ENCODE results near the gene TTPAL. TPM values are rescaled to one million over a fixed set of nuclear protein-coding genes. Genes with fewer than 3 reads are reported as not detected.

TTPAL gene
- total RNA-seq, 1 experiment from 2014 or later, result 10.3 TPM

DNA sequence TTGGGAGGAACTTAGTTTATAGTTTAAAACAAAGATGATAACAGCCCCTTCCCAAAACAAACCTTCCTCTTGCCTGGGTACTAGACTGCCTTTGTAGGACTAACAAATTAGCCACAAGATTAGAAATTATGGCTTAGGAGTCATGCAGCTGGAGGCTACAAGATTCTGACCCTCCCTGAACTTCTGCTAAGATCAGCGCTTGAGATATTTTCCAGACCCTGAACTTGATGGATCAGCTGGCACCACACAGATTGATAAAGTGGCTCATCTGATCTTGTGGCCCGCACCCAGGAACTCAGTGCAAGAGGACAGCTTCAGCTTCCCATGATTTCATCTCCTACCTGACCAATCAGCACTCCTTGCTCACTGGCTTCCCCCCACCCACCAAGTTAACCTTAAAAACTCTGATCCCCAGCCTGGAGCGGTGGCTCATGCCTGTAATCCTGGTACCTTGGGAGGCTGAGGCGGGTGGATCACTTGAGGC is 52.1 kb downstream of the TTPAL start:
- ATAC-seq, result no peak
- H3K36me3 Mint-ChIP-seq, result no peaks in the 10 kb centered on the region; the same call in 1 of the 2 replicates
- no peak overlapping the region for H3K4me3 Mint-ChIP-seq
- ChIA-PET POLR2A (no interaction called here), CTCF (no interaction called here)
- no peak overlapping the region; the same call in 1 of the 2 replicates for H3K27ac Mint-ChIP-seq
- DNase-seq (ENCODE audit: low spot score), result no peak
- peaks cover 4% of the 10 kb centered on the region for H3K9me3 Mint-ChIP-seq
- H3K4me1 Mint-ChIP-seq, result peaks cover 46% of the 10 kb centered on the region
- no peaks in the 10 kb centered on the region for H3K27me3 Mint-ChIP-seq (ENCODE audit: low read depth)
- TF ChIP-seq, protein P1, sequence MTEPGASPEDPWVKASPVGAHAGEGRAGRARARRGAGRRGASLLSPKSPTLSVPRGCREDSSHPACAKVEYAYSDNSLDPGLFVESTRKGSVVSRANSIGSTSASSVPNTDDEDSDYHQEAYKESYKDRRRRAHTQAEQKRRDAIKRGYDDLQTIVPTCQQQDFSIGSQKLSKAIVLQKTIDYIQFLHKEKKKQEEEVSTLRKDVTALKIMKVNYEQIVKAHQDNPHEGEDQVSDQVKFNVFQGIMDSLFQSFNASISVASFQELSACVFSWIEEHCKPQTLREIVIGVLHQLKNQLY (CRISPR knock-in tag; IDR thresholded peaks at IDR 0.05), result no peak
- TF ChIP-seq ZNF263 (CRISPR knock-in tag; IDR thresholded peaks at IDR 0.05; ENCODE audit: low read depth) (no peak), NFYB (CRISPR knock-in tag; conservative IDR thresholded peaks at IDR 0.05; ENCODE audit: low read depth) (0 out of 2 replicates have a peak, but pooled peaks have one; percentile 12)
- TF ChIP-seq, protein P2, sequence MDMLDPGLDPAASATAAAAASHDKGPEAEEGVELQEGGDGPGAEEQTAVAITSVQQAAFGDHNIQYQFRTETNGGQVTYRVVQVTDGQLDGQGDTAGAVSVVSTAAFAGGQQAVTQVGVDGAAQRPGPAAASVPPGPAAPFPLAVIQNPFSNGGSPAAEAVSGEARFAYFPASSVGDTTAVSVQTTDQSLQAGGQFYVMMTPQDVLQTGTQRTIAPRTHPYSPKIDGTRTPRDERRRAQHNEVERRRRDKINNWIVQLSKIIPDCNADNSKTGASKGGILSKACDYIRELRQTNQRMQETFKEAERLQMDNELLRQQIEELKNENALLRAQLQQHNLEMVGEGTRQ (CRISPR knock-in tag; IDR thresholded peaks at IDR 0.05), result no peak

DNA sequence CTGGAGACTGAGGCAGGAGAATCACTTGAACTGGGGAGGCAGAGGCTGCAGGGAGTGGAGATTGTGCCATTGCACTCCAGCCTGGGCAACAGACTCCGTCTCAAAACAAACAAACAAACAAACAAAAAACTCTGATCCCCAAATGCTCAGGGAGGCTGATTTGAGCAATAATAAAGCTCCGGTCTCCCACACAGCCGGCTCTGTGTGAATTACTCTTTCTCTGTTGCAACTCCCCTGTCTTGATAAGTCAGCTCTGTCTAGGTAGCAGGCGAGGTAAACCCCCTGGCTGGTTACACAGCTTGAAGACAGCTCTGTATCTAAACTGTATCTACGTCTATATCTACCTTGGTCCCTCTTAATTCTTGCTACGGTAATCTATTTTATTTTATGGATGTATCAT is 52.6 kb downstream of the TTPAL start:
- ATAC-seq (no peak), DNase-seq (ENCODE audit: low spot score) (no peak)
- peak overlapping the region; percentile 32; the same call in 1 of the 2 replicates for H3K27ac Mint-ChIP-seq
- no peaks in the 10 kb centered on the region for H3K27me3 Mint-ChIP-seq (ENCODE audit: low read depth)
- CTCF ChIA-PET, result no interaction called here
- no peak overlapping the region for H3K4me3 Mint-ChIP-seq
- peaks cover 4% of the 10 kb centered on the region for H3K9me3 Mint-ChIP-seq
- H3K36me3 Mint-ChIP-seq, result no peaks in the 10 kb centered on the region; the same call in 1 of the 2 replicates
- TF ChIP-seq TCF7 (CRISPR knock-in tag; IDR thresholded peaks at IDR 0.05; ENCODE audit: low read depth), result no peak
- TF ChIP-seq, protein P2 (CRISPR knock-in tag; IDR thresholded peaks at IDR 0.05), result no peak
- POLR2A ChIA-PET, result no interaction called here
- H3K4me1 Mint-ChIP-seq, result peaks cover 41% of the 10 kb centered on the region

DNA sequence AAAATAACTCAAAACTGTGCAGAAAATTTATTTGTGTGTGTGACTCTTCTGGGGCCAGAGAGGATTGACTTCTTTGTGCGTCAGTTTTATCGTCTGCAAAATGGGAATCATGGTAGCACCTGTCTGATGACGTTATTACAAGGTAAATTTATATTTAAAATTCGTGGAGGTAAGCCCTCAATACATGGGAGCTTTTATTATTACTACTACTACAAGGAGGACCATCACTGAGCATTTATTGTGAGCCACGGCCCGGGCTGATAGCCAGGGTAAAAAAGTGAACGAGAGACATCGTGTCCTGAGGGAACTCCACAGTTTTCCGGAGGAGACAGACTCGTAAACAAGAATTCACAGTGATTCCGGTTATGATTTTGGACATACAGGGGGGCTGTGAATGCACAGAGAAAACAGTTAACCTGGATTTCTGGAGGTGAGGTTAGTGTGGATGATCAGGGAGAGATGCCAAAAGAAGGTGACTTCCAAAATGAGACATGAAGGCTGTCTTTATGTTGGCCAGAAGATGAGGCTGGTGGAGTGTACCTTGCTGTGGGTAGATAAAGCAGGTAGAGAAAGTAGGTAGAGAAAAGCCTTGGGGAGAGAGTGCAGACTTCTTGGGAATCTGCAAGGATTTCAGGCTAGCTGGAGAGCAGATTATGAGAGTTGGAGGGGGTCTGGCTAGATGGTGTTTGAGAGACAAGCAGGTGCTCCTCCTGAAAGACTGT is 56.7 kb downstream of the TTPAL start:
- H3K4me3 Mint-ChIP-seq, result no peak overlapping the region
- H3K9me3 Mint-ChIP-seq, result no peaks in the 10 kb centered on the region
- peaks cover 10% of the 10 kb centered on the region; the same call in 1 of the 2 replicates for H3K4me1 Mint-ChIP-seq
- ATAC-seq, result no peak
- no peak for DNase-seq (ENCODE audit: low spot score)
- CTCF ChIA-PET, result no interaction called here
- POLR2A ChIA-PET, result no interaction called here
- H3K27me3 Mint-ChIP-seq (ENCODE audit: low read depth), result no peaks in the 10 kb centered on the region
- H3K36me3 Mint-ChIP-seq, result no peaks in the 10 kb centered on the region
- H3K27ac Mint-ChIP-seq, result no peak overlapping the region
- TF ChIP-seq, protein P3, sequence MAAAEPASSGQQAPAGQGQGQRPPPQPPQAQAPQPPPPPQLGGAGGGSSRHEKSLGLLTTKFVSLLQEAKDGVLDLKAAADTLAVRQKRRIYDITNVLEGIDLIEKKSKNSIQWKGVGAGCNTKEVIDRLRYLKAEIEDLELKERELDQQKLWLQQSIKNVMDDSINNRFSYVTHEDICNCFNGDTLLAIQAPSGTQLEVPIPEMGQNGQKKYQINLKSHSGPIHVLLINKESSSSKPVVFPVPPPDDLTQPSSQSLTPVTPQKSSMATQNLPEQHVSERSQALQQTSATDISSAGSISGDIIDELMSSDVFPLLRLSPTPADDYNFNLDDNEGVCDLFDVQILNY (CRISPR knock-in tag; IDR thresholded peaks at IDR 0.05), result no peak
- TF ChIP-seq ZNF121 (CRISPR knock-in tag; IDR thresholded peaks at IDR 0.05) (no peak), SP1 (CRISPR knock-in tag; conservative IDR thresholded peaks at IDR 0.05) (no peak), NFATC4 (CRISPR knock-in tag; IDR thresholded peaks at IDR 0.05) (no peak), PRRX2 (CRISPR knock-in tag; IDR thresholded peaks at IDR 0.05) (no peak), GABPB1 (CRISPR knock-in tag; IDR thresholded peaks at IDR 0.05) (no peak), CREB1 (CRISPR knock-in tag; IDR thresholded peaks at IDR 0.05) (no peak), RORB (CRISPR knock-in tag; IDR thresholded peaks at IDR 0.05) (no peak), IRF2 (CRISPR knock-in tag; IDR thresholded peaks at IDR 0.05; ENCODE audit: borderline replicate concordance, low read depth) (no peak), ZNF423 (CRISPR knock-in tag; IDR thresholded peaks at IDR 0.05) (no peak), ZBTB21 (CRISPR knock-in tag; IDR thresholded peaks at IDR 0.05; ENCODE audit: borderline replicate concordance) (no peak), ZNF317 (CRISPR knock-in tag; IDR thresholded peaks at IDR 0.05; ENCODE audit: borderline replicate concordance, low read depth) (no peak), TEAD1 (CRISPR knock-in tag; IDR thresholded peaks at IDR 0.05) (no peak)
- TF ChIP-seq, protein P4, sequence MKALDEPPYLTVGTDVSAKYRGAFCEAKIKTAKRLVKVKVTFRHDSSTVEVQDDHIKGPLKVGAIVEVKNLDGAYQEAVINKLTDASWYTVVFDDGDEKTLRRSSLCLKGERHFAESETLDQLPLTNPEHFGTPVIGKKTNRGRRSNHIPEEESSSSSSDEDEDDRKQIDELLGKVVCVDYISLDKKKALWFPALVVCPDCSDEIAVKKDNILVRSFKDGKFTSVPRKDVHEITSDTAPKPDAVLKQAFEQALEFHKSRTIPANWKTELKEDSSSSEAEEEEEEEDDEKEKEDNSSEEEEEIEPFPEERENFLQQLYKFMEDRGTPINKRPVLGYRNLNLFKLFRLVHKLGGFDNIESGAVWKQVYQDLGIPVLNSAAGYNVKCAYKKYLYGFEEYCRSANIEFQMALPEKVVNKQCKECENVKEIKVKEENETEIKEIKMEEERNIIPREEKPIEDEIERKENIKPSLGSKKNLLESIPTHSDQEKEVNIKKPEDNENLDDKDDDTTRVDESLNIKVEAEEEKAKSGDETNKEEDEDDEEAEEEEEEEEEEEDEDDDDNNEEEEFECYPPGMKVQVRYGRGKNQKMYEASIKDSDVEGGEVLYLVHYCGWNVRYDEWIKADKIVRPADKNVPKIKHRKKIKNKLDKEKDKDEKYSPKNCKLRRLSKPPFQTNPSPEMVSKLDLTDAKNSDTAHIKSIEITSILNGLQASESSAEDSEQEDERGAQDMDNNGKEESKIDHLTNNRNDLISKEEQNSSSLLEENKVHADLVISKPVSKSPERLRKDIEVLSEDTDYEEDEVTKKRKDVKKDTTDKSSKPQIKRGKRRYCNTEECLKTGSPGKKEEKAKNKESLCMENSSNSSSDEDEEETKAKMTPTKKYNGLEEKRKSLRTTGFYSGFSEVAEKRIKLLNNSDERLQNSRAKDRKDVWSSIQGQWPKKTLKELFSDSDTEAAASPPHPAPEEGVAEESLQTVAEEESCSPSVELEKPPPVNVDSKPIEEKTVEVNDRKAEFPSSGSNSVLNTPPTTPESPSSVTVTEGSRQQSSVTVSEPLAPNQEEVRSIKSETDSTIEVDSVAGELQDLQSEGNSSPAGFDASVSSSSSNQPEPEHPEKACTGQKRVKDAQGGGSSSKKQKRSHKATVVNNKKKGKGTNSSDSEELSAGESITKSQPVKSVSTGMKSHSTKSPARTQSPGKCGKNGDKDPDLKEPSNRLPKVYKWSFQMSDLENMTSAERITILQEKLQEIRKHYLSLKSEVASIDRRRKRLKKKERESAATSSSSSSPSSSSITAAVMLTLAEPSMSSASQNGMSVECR (CRISPR knock-in tag; IDR thresholded peaks at IDR 0.05; ENCODE audit: borderline replicate concordance), result no peak
- TF ChIP-seq, protein P5, sequence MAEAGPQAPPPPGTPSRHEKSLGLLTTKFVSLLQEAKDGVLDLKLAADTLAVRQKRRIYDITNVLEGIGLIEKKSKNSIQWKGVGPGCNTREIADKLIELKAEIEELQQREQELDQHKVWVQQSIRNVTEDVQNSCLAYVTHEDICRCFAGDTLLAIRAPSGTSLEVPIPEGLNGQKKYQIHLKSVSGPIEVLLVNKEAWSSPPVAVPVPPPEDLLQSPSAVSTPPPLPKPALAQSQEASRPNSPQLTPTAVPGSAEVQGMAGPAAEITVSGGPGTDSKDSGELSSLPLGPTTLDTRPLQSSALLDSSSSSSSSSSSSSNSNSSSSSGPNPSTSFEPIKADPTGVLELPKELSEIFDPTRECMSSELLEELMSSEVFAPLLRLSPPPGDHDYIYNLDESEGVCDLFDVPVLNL (CRISPR knock-in tag; IDR thresholded peaks at IDR 0.05; ENCODE audit: borderline replicate concordance, low read depth), result no peak
- TF ChIP-seq, protein P6, sequence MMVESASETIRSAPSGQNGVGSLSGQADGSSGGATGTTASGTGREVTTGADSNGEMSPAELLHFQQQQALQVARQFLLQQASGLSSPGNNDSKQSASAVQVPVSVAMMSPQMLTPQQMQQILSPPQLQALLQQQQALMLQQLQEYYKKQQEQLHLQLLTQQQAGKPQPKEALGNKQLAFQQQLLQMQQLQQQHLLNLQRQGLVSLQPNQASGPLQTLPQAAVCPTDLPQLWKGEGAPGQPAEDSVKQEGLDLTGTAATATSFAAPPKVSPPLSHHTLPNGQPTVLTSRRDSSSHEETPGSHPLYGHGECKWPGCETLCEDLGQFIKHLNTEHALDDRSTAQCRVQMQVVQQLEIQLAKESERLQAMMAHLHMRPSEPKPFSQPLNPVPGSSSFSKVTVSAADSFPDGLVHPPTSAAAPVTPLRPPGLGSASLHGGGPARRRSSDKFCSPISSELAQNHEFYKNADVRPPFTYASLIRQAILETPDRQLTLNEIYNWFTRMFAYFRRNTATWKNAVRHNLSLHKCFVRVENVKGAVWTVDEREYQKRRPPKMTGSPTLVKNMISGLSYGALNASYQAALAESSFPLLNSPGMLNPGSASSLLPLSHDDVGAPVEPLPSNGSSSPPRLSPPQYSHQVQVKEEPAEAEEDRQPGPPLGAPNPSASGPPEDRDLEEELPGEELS (CRISPR knock-in tag; IDR thresholded peaks at IDR 0.05), result no peak
